ENCODE data around the gene KCTD13. TPM values are rescaled to one million over a fixed set of nuclear protein-coding genes. Genes with fewer than 3 reads are reported as not detected.

The KCTD13 gene
- total RNA-seq: 36.6 TPM

GRCh38 chr16:29925781-29926710, at the start of gene KCTD13:
Gene KCTD13, minus strand, starts transcription at chr16:29926226. Its CDS starts 193 bp downstream, at chr16:29926033.

DNA sequence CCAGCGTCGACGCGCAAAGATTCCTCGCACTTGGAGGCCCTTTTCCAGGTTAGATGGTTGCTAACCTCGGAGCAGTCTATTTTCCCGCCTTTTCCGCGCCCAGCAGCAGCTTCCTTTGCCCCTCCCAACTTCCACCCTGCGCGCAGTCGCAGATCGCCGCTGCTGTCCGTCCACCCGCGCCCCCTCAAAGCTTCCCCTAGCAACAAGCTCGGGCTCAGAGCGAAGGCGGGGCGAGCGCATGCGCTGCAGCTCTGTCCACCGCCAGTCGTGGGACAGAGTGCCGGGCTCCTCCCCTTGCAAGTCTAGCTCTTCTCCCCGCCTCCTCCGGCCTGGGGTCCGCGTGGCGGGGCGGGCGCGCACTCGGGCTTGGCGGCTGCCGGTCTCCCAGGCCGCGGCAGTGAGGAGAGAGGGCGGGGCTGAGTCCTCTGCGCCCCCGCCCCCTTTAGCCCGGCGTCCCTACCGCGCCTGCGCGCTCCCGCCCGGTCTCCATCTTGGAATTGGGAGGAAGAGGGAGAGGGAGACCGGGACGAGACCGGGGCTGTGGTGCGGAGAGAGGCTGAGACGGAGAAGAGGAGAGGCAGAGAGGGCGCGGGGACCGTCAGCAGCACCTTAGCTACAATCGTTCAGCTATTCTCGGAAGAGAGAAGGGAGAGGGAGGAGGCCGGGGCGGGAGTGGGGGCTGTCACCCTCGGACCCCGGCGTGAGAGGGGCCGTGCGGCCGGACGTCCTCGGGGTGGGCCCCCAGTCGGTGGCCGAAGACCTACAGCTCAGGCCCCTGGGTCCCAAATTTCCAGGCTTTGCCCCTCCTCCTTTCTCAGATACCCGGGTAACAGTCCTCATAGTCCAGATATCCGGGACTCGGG, 47.6 kb upstream of the KCTD13 start, which contains the start of gene TAOK2:
TAOK2 (plus strand) TSS at position 485 of the 863 bp plus-strand sequence. CDS start 3,905 bp downstream, outside the sequence.

GRCh38 chr16:29961479-29962343, 35.7 kb upstream of the KCTD13 start, which contains the start of gene TMEM219:
Gene TMEM219, plus strand, starts transcription at chr16:29962079. Its CDS starts 1,065 bp downstream, at chr16:29963144.

GRCh38 chr16:29900102-29900887, 25.7 kb downstream of the KCTD13 start, which contains the start of gene ASPHD1:
Gene ASPHD1, plus strand, starts transcription at chr16:29900488. Its CDS starts 484 bp downstream, at chr16:29900972.

DNA sequence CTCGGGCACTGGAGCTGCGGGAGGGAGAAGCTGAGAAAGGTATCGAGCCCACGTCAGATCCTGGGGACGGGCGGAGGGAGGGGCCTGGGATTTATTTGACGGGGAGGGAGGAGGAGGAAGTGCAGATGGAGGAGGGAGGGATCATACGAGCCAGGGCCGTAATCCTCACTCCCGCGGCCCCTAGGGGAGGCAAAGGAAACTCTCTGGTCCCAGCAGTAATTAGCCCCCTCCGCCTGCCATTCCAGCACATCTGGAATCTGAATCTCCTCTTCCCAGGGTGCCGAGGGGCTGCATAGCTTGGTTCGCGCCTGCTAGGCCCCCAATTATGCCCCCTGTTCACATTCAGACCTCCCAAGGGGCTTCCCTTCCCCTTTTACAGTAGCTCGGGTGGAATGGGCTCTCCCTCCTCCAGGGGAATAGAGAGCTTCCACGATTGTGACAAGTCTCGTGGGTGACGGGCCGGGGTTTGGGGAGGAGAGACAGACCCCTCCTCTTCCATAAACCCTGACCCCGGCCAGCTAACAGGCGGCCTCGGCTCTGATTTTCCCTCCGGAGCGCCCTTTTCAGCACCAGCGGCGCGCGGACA, 26.4 kb downstream of the KCTD13 start, which contains the start of gene SEZ6L2:
SEZ6L2 (minus strand) TSS at position 35 of the 586 bp plus-strand sequence. CDS start 531 bp downstream, outside the sequence.

GRCh38 chr16:29862884-29863668, 63.0 kb downstream of the KCTD13 start, which contains the start of gene CDIPT:
Gene CDIPT, minus strand, starts transcription at chr16:29863226. Its CDS starts 369 bp downstream, at chr16:29862857.

Other genes with a start within 250 kb of the KCTD13 start
- gene QPRT, start 247.0 kb downstream of the KCTD13 start, total RNA-seq: 2.8 TPM
- 0.31 TPM for gene C16orf54, start 180.2 kb downstream of the KCTD13 start, total RNA-seq
- not detected for gene ZG16, start 148.0 kb downstream of the KCTD13 start, total RNA-seq
- gene KIF22, start 135.5 kb downstream of the KCTD13 start, total RNA-seq: 52.9 TPM
- 292 TPM for gene MAZ, start 119.7 kb downstream of the KCTD13 start, total RNA-seq
- 36.0 TPM for gene PRRT2, start 114.0 kb downstream of the KCTD13 start, total RNA-seq
- gene PAGR1, start 110.1 kb downstream of the KCTD13 start, total RNA-seq: 18.8 TPM
- 5.6 TPM for gene MVP, start 105.8 kb downstream of the KCTD13 start, total RNA-seq
- 48.8 TPM for gene CDIPT, start 63.0 kb downstream of the KCTD13 start, total RNA-seq
- gene SEZ6L2, start 26.7 kb downstream of the KCTD13 start, total RNA-seq: 52.0 TPM
- gene ASPHD1, start 25.7 kb downstream of the KCTD13 start, total RNA-seq: 13.1 TPM
- 25.4 TPM for gene TMEM219, start 35.9 kb upstream of the KCTD13 start, total RNA-seq
- gene TAOK2, start 47.6 kb upstream of the KCTD13 start, total RNA-seq: 55.4 TPM
- gene HIRIP3, start 69.4 kb upstream of the KCTD13 start, total RNA-seq: 18.8 TPM
- 22.8 TPM for gene INO80E, start 70.0 kb upstream of the KCTD13 start, total RNA-seq
- 17.2 TPM for gene DOC2A, start 84.8 kb upstream of the KCTD13 start, total RNA-seq
- gene C16orf92, start 97.0 kb upstream of the KCTD13 start, total RNA-seq: not detected
- gene TLCD3B, start 105.0 kb upstream of the KCTD13 start, total RNA-seq: 24.4 TPM
- gene ALDOA, start 139.5 kb upstream of the KCTD13 start, total RNA-seq: 89.8 TPM
- 60.4 TPM for gene PPP4C, start 149.8 kb upstream of the KCTD13 start, total RNA-seq
- gene TBX6, start 165.7 kb upstream of the KCTD13 start, total RNA-seq: 0.31 TPM
- gene YPEL3, start 170.0 kb upstream of the KCTD13 start, total RNA-seq: 29.1 TPM
- 1.9 TPM for gene GDPD3, start 187.3 kb upstream of the KCTD13 start, total RNA-seq
- 26.0 TPM for gene MAPK3, start 197.0 kb upstream of the KCTD13 start, total RNA-seq